Astrocyte of the cerebellum (primary cell): ENCODE data around the gene S100A5.

Source experiments
- DNase-seq: peaks from one replicate; pipeline ENCODE4 v3.0.0-alpha.2; 2011; ENCODE audit warnings: low read depth
- H3K4me3 ChIP-seq: 2 replicates; pipeline ENCODE4 v1.5.1; 2011; ENCODE audit warnings: mild to moderate bottlenecking, low read depth, low read length, moderate library complexity
- CTCF ChIP-seq: IDR thresholded peaks from 2 replicates; pipeline ENCODE4 v1.5.1; 2012; ENCODE audit warnings: low read length, low read depth, moderate library complexity, mild to moderate bottlenecking; ENCODE audit errors: missing control alignments
- in situ Hi-C: cut with HindIII; loops from 2 replicates; pipeline ENCODE4 v1.10.0; 2017; ENCODE audit warnings: low sequenced_read_pairs

The S100A5 gene

DNA sequence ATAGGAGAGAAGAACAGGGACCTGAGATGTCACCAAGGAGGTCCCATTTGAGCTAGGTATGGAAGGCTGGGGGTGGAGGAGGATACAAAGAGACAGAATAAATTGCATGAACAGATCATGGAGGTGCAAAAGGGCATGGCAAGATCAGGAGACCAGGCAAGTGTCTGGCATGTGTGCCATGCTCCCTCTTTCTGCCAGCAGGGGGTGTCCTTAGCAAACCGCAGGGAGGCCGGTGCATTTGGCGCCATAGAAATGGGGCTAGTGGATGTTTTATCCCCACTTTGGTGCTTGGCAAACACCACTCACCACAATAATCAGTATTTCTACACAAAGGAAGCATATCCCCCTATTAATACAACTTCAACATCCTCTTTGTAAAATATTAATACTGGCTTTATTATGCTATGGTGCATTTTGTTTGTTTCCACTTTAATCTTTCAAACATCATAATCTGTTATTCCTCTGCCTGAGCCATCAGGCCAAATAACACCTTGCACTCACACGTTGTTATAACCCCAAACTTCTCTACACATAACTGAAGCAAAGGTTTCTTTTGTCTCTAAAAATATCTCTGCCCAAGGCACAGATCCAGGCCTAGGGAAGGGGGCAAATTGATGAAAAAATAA, 30.9 kb downstream of the S100A5 start:
- no peak for DNase-seq
- no peak overlapping the region for H3K4me3 ChIP-seq
- TF ChIP-seq CTCF: peak; percentile 60
- in situ Hi-C loops: no loop called here

DNA sequence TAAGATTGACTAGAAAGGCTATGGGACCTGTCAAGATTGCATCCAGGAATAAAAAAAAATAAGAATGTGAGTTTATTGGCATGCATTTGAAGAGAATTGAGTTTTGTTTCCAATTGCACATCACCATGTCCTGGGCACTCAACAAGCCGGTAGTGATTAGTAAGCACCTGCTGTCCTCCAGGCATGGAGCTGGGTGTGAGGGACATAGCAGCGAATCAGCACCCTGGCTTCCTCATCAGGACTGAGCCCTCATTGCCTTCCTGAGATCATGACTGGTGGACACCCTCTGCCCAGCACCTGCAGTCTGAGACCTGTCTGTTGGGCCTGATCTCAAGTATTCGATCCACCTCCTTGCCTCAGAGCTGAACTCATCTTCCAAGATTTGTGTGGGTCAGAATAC, 31.7 kb downstream of the S100A5 start:
- TF ChIP-seq CTCF: no peak
- DNase-seq: no peak
- no peak overlapping the region for H3K4me3 ChIP-seq
- in situ Hi-C loops: no loop called here

GRCh38 chr1:153507926-153508583, 32.7 kb downstream of the S100A5 start:
- H3K4me3 ChIP-seq: no peak overlapping the region
- in situ Hi-C loops: no loop called here
- no peak for TF ChIP-seq CTCF
- no peak for DNase-seq

GRCh38 chr1:153506831-153507413, 33.8 kb downstream of the S100A5 start:
- no peak for TF ChIP-seq CTCF
- in situ Hi-C loops: no loop called here
- DNase-seq: peak; percentile 41
- no peak overlapping the region for H3K4me3 ChIP-seq

DNA sequence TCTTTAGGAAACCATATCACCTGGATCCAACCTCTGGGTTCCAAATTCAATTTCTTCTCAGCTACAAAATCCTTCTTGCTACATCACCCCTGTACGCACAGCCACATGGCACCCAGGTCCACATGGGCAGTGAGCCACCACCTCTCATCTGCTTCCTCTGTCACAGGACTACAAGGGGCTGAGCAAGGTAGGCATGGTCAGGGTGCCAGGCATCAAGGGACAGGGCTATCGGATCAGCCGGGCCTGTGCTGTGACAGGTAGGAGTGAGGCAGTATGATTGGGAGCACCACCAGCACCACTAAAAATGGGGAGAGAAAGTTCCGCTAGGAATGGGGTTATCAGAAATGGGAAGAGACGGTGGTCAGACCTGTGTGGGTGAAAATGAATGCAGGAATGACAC, 34.3 kb downstream of the S100A5 start:
- DNase-seq: no peak
- no peak overlapping the region for H3K4me3 ChIP-seq
- TF ChIP-seq CTCF: no peak
- in situ Hi-C loops: no loop called here

DNA sequence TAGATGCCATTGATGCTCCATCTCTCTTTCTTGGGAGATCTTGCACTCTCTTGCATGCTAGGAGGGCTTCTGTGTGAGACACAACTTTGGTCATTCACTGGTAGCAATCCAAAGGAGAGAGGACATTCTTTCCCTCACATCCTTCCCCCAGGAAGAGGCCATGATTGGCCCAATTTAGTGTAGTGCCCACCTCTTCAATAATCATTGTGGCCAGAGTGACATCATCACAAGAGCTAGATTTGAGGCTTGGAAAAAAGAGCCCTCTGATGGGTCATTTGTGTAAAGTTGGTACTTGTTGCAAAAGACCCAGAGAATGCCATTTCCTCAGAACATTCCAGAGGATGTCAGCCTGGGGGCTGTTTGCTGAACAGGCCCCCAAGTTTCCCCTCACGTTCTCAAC, 35.2 kb downstream of the S100A5 start:
- no peak for TF ChIP-seq CTCF
- in situ Hi-C loops: no loop called here
- DNase-seq: no peak
- no peak overlapping the region for H3K4me3 ChIP-seq
